ENCODE measurements around the gene BPIFB2. TPM values are rescaled to one million over a fixed set of nuclear protein-coding genes. Genes with fewer than 3 reads are reported as not detected.
"Not testable (repeated sequence)": the region's sequence is repeated elsewhere in the genome, so short reads cannot be mapped to it uniquely, and the experiment has no call there.

Gene BPIFB2
- polyA plus RNA-seq, 1 donor from 2014 or later, result not detected

DNA sequence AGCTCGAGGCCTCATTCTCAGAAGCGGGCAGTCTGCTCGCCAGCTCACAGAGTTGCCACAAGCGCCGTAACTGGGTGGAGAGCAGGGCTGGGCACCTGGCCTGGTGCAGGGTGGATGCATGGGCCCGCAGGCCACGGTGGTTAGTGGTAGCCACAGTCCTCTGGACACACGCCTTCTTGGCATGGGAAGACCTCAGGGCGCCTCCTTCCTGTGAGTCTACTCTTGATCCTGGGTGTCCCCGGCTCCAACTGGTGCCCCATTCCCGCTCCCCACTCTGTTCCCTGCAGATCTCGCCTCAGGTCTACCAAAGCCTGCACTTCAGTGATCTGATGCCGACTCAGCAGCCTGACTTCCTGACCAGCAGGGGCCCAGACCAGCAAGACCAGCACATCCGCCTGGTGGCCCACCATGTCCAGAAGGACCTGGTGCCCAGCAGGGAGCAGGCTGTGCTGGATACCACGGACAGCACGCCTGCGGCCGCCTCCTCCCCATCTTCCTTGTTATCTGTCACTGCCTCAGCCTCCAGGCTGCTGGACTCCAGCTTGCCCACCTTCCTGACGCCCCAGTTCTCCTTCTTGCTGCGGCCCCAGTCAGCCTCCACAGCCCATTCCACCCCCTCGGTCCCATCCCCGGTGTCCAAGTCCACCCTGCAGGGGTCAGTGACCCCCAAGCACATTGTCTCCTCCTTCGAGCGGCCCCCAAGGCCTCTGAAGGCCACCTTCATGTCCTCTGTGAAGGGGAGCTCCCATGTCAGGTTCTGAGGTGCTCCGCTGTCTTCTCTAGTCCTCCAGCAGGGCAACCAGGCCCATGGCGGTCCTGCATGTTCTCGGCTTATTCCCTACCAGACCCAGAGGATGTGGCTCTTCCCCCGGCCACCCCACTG lies 46.4 kb upstream of the BPIFB2 start:
- TF ChIP-seq POLR2AphosphoS5 (IDR thresholded peaks at IDR 0.05), result no peak
- no peak for TF ChIP-seq SMC3 (conservative IDR thresholded peaks at IDR 0.05; ENCODE audit: poor library complexity)
- no peak for TF ChIP-seq EP300 (conservative IDR thresholded peaks at IDR 0.05; ENCODE audit: poor library complexity, severe bottlenecking)
- TF ChIP-seq TAF1 (IDR thresholded peaks at IDR 0.05; ENCODE audit: low read depth), result no peak
- TF ChIP-seq CTCF (IDR thresholded peaks at IDR 0.05; ENCODE audit: poor library complexity, severe bottlenecking), result no peak
- no peak for TF ChIP-seq MXI1 (conservative IDR thresholded peaks at IDR 0.05; ENCODE audit: poor library complexity, severe bottlenecking)
- TF ChIP-seq EZH2 (IDR thresholded peaks at IDR 0.05; ENCODE audit: borderline replicate concordance, insufficient read depth, low read length, poor library complexity, severe bottlenecking), result no peak
- TF ChIP-seq REST (IDR thresholded peaks at IDR 0.05; ENCODE audit: borderline replicate concordance), result no peak
- TF ChIP-seq RAD21 (conservative IDR thresholded peaks at IDR 0.05), result no peak
- H3K79me2 ChIP-seq (replicated peaks; ENCODE audit: insufficient read depth, low read length), result no peaks in the 10 kb centered on the region
- H3K27me3 ChIP-seq (ENCODE audit: insufficient read depth, low read depth, low read length), result no peaks in the 10 kb centered on the region
- H3F3A ChIP-seq (ENCODE audit: insufficient read depth, low read length, poor library complexity, severe bottlenecking), result no peaks in the 10 kb centered on the region
- no peaks in the 10 kb centered on the region for H3K36me3 ChIP-seq (ENCODE audit: insufficient read depth, low read length)
- H3K4me3 ChIP-seq (ENCODE audit: low read length), result no peak overlapping the region
- H3K9me2 ChIP-seq (ENCODE audit: insufficient read depth, low read length), result no peaks in the 10 kb centered on the region
- H3K4me2 ChIP-seq (ENCODE audit: low read length), result no peak overlapping the region
- H3K9me3 ChIP-seq (ENCODE audit: low read length), result no peaks in the 10 kb centered on the region
- no peaks in the 10 kb centered on the region for H4K20me1 ChIP-seq (ENCODE audit: insufficient read depth)
- no peak overlapping the region for H3K27ac ChIP-seq (ENCODE audit: low read length)
- no peak overlapping the region for H2AFZ ChIP-seq (ENCODE audit: low read depth, low read length)
- H3K9ac ChIP-seq (ENCODE audit: low read length), result no peak overlapping the region

- TF ChIP-seq REST (IDR thresholded peaks at IDR 0.05; ENCODE audit: borderline replicate concordance) (no peak), RAD21 (conservative IDR thresholded peaks at IDR 0.05) (no peak), POLR2AphosphoS5 (IDR thresholded peaks at IDR 0.05) (no peak), SMC3 (conservative IDR thresholded peaks at IDR 0.05; ENCODE audit: poor library complexity) (no peak), CTCF (IDR thresholded peaks at IDR 0.05; ENCODE audit: poor library complexity, severe bottlenecking) (no peak), EZH2 (IDR thresholded peaks at IDR 0.05; ENCODE audit: borderline replicate concordance, insufficient read depth, low read length, poor library complexity, severe bottlenecking) (no peak)
- H3K27me3 ChIP-seq (ENCODE audit: insufficient read depth, low read depth, low read length), result no peaks in the 10 kb centered on the region
Observed at GRCh38 chr20:32962053-32962452, 45.5 kb upstream of the BPIFB2 start.

DNA sequence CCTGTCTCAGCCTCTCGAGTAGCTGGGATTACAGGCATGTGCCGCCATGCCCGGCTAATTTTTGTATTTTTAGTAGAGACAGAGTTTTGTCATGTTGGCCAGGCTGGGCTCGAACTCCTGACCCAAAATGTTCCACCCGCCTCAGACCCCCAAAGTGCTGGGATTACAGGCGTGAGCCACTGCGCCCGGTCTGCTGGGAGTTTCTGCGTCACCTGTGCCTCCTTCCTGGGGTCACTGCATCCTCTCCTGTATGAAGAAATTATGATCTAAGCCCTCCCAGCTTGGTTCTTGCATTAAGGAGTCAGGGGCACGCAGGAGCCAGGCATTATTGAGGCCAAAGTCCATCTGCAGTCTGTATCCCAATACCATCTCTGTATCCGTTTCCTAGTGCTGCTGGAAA lies 44.9 kb upstream of the BPIFB2 start:
- H3K36me3 ChIP-seq (ENCODE audit: insufficient read depth, low read length); H3K4me3 ChIP-seq (ENCODE audit: low read length); H2AFZ ChIP-seq (ENCODE audit: low read depth, low read length); H3K4me2 ChIP-seq (ENCODE audit: low read length); H3K27me3 ChIP-seq (ENCODE audit: insufficient read depth, low read depth, low read length); H3K79me2 ChIP-seq (replicated peaks; ENCODE audit: insufficient read depth, low read length); H3K9ac ChIP-seq (ENCODE audit: low read length); H3F3A ChIP-seq (ENCODE audit: insufficient read depth, low read length, poor library complexity, severe bottlenecking); H3K27ac ChIP-seq (ENCODE audit: low read length); H4K20me1 ChIP-seq (ENCODE audit: insufficient read depth); H3K9me2 ChIP-seq (ENCODE audit: insufficient read depth, low read length); H3K9me3 ChIP-seq (ENCODE audit: low read length): not testable (repeated sequence)

More at GRCh38 chr20:32962053-32962452, 45.5 kb upstream of the BPIFB2 start:
- Histone ChIP-seq H3K36me3 (ENCODE audit: insufficient read depth, low read length) (no peaks in the 10 kb centered on the region), H3K4me2 (ENCODE audit: low read length) (no peak overlapping the region), H3K9me2 (ENCODE audit: insufficient read depth, low read length) (no peaks in the 10 kb centered on the region), H3K9ac (ENCODE audit: low read length) (no peak overlapping the region), H3K4me3 (ENCODE audit: low read length) (no peak overlapping the region), H3K27ac (ENCODE audit: low read length) (no peak overlapping the region), H3K9me3 (ENCODE audit: low read length) (no peaks in the 10 kb centered on the region), H2AFZ (ENCODE audit: low read depth, low read length) (no peak overlapping the region), H3K79me2 (replicated peaks; ENCODE audit: insufficient read depth, low read length) (no peaks in the 10 kb centered on the region), H3F3A (ENCODE audit: insufficient read depth, low read length, poor library complexity, severe bottlenecking) (no peaks in the 10 kb centered on the region), H4K20me1 (ENCODE audit: insufficient read depth) (no peaks in the 10 kb centered on the region)

Measured in neural cell (in vitro differentiated cells).